Skeletal muscle satellite cell (primary cell): ENCODE data around the gene THAP7.

Experiments used
- H3K27me3 ChIP-seq: 2 replicates; pipeline ENCODE4 v1.7.0; 2013; ENCODE audit warnings: low read length; ENCODE audit not compliant: control insufficient read depth, insufficient read depth
- H3K36me3 ChIP-seq: 2 replicates; pipeline ENCODE4 v1.7.0; 2013; ENCODE audit warnings: mild to moderate bottlenecking, control low read depth, low read length; ENCODE audit not compliant: insufficient read depth
- H3K4me1 ChIP-seq: 2 replicates; pipeline ENCODE4 v1.7.0; 2013; ENCODE audit warnings: low read length; ENCODE audit not compliant: control insufficient read depth, insufficient read depth
- H3K4me2 ChIP-seq: 2 replicates; pipeline ENCODE4 v1.7.0; 2013; ENCODE audit warnings: mild to moderate bottlenecking, low read length
- H3K4me3 ChIP-seq: 2 replicates; pipeline ENCODE4 v1.7.0; 2013; ENCODE audit warnings: low read length
- H3K9ac ChIP-seq: 2 replicates; pipeline ENCODE4 v1.7.0; 2013; ENCODE audit warnings: mild to moderate bottlenecking, low read depth, low read length, moderate library complexity
- H3K9me3 ChIP-seq: replicated peaks from 2 replicates; pipeline ENCODE4 v1.7.0; 2013; ENCODE audit warnings: mild to moderate bottlenecking, control low read depth, low read length

Gene THAP7

DNA sequence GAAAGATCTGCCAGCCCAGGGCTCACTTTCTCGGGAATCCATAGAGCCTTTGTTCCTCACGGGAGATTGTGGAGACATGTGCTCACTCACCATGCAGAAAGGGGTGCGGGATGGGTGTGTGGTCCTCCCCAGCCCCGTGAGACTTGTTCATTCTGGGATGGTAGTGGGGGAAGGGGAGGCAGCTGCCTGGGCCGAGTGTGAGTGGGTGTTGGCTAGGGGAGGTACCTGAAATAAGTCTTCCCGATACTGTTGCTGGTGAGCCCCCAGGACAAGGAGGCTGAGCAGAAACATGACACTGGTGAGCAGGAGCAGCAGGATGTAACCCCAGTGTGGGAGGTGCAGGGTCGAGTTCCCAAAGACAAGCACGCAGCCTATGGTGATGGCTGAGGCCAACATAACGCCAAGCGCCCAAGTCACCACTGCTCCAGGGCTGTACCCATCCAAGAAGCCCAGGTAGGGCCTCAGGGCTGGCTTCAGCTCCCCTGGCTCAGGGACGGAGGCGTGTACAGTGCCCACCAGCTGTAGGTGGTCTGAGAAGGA lies 27.6 kb upstream of the THAP7 start:
- peaks cover 15% of the 10 kb centered on the region for H3K4me1 ChIP-seq

DNA sequence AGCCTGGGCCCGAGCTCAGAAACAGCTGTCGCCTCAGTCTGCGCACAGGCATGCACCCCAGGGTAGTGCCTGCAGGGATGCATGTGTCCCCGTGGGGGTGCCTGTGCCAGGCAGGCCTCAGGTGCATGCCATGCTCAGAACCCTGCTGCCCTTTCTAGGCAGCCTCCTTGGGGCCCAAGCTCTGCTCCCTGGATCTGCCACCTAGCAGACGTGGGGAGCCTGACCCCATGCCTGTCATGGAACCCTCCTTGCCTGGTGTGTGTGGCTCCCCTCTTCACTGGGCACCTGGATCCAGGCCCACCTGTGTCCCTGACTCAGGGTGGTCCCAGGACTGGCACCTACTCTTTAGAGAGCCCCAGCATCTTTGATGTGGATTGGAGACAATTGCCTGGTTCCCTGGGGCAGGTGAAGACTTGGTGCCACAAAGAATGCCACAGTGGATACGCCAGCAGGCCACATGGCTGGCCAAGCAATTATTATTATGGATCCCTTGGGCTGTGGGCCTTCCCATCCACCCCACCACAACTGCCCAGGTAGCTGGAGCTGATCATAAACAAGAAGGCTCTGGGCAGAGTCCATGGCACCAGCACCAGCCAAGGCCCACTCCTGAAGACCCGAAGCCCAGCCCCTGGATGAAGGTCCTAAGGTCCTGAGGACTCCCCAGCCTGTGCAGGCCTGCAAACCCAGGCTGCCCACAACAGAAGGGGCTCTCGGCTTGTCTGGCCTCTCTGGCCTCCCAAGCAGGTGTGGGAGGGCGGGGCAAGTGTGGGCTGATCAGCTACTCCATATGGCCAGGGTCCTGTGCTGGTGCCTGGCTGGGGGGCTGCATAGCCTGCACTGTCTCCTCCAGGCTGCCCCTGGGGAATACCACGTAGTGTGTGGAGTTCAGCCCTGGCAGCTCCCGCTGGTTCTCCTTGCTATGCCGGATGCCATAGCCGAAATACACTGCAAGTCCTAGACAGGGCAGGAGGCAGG lies 26.6 kb upstream of the THAP7 start:
- Histone ChIP-seq H3K4me2 (no peak overlapping the region), H3K36me3 (no peaks in the 10 kb centered on the region), H3K9me3 (no peaks in the 10 kb centered on the region), H3K27me3 (peaks cover 62% of the 10 kb centered on the region), H3K9ac (no peak overlapping the region), H3K4me3 (no peak overlapping the region), H3K4me1 (peaks cover 15% of the 10 kb centered on the region)

More for the DNA sequence above, 27.6 kb upstream of the THAP7 start:
- Histone ChIP-seq H3K36me3 (no peaks in the 10 kb centered on the region), H3K27me3 (peaks cover 67% of the 10 kb centered on the region), H3K4me3 (no peak overlapping the region), H3K9ac (no peak overlapping the region), H3K4me2 (no peak overlapping the region), H3K9me3 (no peaks in the 10 kb centered on the region)

DNA sequence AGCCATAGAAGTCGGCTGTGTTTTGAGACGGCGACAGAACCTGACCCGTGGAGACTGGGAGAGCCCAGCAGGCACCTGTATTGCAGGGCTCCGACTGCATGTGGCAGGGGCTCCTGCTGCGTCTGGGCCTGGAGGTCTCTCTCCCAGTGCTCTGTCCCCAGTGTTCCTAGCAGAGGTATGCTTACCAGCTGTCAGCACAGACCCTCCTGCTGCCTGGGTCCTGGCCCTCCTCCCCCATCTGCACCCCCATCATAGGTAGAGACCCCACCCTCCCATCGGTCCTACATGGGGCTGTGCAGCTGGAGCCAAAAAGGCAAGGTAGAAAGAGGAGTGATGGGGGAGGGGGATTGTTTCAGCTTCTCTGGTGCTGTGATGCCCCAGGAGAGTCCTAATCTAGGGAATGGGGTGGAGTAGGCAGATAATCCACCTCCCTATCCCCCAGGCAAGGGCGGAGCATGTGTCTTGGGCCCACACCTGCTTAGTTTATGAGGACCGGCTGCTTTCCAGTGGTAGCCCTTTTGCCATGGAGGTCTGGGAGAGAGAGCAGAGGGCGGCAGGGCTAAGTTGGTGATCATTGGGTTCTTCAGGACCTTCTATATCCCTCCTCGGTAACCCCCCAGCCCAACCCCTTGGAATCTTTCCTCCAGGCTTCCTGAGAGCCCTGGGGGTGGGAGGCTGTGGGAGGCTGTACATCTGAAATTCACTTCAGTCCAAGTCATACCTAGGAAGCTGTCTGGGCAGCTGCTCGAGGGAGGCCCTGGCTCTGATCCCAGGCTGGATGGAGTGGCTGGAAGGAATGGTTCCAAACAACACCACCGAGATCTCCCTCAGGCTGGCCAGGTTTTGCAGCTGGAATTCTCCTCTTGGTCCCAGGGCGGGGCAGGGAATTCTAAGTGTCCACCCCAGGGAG lies 25.1 kb upstream of the THAP7 start:
- Histone ChIP-seq H3K4me1 (peaks cover 12% of the 10 kb centered on the region), H3K9me3 (no peaks in the 10 kb centered on the region), H3K4me2 (peak overlapping the region; percentile 33), H3K9ac (no peak overlapping the region), H3K4me3 (no peak overlapping the region), H3K36me3 (no peaks in the 10 kb centered on the region), H3K27me3 (peaks cover 50% of the 10 kb centered on the region)

DNA sequence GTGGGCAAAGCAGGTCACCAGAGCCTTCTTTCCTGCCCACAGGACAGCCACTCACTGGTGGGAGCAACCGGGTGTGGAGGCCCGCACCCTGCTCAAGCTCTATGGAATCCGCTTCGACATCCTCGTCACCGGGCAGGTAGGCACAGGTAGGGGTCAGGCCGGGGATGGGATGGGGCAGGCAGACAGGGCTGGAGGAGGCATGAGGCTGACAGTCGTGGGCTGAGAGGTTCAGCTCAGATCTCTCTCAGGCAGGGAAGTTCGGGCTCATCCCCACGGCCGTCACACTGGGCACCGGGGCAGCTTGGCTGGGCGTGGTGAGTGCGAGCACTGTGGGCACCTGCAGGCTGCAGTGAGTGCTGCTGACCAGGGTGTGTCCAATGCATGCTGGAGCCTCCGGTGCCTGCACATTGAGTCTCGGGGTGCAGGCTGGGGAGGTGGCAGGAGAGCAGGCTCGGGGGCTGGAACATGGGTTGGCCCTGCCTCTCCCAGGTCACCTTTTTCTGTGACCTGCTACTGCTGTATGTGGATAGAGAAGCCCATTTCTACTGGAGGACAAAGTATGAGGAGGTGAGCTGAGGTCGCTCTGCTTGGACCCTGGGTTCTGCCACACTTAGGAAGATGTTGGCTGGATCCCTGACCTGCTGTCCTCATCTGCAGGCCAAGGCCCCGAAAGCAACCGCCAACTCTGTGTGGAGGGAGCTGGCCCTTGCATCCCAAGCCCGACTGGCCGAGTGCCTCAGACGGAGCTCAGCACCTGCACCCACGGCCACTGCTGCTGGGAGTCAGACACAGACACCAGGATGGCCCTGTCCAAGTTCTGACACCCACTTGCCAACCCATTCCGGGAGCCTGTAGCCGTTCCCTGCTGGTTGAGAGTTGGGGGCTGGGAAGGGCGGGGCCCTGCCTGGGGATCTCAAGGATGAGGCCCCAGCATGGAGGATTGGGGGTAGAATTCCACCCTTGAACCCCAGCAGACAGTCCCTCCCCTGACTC lies 24.1 kb upstream of the THAP7 start:
- H3K4me2 ChIP-seq, result no peak overlapping the region
- peaks cover 40% of the 10 kb centered on the region for H3K27me3 ChIP-seq
- H3K9ac ChIP-seq, result no peak overlapping the region
- no peaks in the 10 kb centered on the region for H3K36me3 ChIP-seq
- peaks cover 9% of the 10 kb centered on the region for H3K4me1 ChIP-seq
- no peaks in the 10 kb centered on the region for H3K9me3 ChIP-seq
- H3K4me3 ChIP-seq, result no peak overlapping the region

GRCh38 chr22:21025266-21025665 lies 23.3 kb upstream of the THAP7 start:
- Histone ChIP-seq H3K9me3 (no peaks in the 10 kb centered on the region), H3K4me3 (no peak overlapping the region), H3K27me3 (peaks cover 32% of the 10 kb centered on the region), H3K4me2 (no peak overlapping the region), H3K9ac (no peak overlapping the region), H3K4me1 (peaks cover 9% of the 10 kb centered on the region), H3K36me3 (no peaks in the 10 kb centered on the region)

GRCh38 chr22:21022955-21023614 lies 21.2 kb upstream of the THAP7 start:
- H3K9ac ChIP-seq, result no peak overlapping the region
- H3K27me3 ChIP-seq, result peaks cover 13% of the 10 kb centered on the region

DNA sequence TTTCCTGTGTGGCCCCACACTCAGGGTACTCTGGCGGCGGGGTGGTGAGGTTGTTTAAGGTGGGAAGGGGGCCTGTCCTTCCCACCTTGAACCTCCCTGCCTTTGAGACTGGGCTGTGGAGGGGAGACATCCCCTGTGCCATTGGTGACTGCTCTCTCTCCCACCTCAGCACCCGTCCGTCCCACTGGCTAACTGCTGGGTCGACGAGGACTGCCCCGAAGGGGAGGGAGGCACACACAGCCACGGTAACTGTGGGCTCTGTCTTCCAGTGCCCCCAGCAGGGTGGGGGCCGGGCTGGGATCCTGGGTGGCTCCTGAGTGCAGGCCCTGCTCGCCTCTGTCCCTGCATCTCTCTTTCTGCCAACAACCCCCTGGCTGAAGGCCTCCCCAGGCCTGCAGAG lies 20.6 kb upstream of the THAP7 start:
- Histone ChIP-seq H3K36me3 (no peaks in the 10 kb centered on the region), H3K9me3 (no peaks in the 10 kb centered on the region), H3K9ac (no peak overlapping the region), H3K4me2 (no peak overlapping the region), H3K4me1 (peaks cover 6% of the 10 kb centered on the region), H3K4me3 (no peak overlapping the region), H3K27me3 (peaks cover 12% of the 10 kb centered on the region)

More at GRCh38 chr22:21022955-21023614, 21.2 kb upstream of the THAP7 start:
- Histone ChIP-seq H3K4me2 (no peak overlapping the region), H3K9me3 (no peaks in the 10 kb centered on the region), H3K4me3 (no peak overlapping the region), H3K4me1 (peaks cover 9% of the 10 kb centered on the region), H3K36me3 (no peaks in the 10 kb centered on the region)

DNA sequence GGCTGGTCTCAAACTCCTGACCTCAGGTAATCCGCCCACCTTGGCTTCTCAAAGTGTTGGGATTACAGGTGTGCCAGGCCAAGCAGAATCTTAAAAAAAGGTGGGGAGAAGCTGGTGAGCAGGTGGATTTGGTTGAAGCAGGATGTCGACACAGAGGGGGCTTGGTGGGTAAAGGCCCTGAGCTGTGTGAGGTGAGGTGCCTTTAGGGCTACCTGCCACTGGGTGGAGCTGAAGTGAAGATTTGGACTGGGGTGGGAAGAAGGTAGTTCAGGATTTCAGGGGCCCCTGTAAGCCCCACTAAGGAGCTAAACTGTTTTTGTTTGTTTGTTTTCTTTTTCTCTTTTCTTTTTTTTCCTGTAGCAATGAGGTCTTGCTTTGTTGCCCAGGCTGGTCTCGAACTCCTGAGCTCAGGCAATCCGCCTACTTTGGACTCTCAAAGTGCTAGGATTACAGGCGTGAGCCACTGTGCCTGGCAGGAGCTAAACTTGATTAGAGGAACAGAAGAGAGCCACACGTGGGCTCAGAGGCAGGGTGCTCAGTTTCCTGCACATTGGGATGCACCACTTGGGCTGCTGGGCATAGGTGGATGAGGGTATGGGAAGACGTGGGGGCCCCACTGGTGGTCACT lies 19.0 kb upstream of the THAP7 start:
- Histone ChIP-seq H3K4me1 (peaks cover 6% of the 10 kb centered on the region), H3K9me3 (no peaks in the 10 kb centered on the region), H3K4me3 (no peak overlapping the region), H3K9ac (no peak overlapping the region), H3K36me3 (no peaks in the 10 kb centered on the region), H3K27me3 (peaks cover 4% of the 10 kb centered on the region), H3K4me2 (no peak overlapping the region)

- no peak overlapping the region for H3K4me2 ChIP-seq
- H3K9ac ChIP-seq, result no peak overlapping the region
- no peaks in the 10 kb centered on the region for H3K36me3 ChIP-seq
- H3K4me3 ChIP-seq, result no peak overlapping the region
- H3K4me1 ChIP-seq, result peaks cover 32% of the 10 kb centered on the region
- H3K27me3 ChIP-seq, result no peaks in the 10 kb centered on the region
- no peaks in the 10 kb centered on the region for H3K9me3 ChIP-seq
Measured at GRCh38 chr22:21018314-21018713, 16.4 kb upstream of the THAP7 start.
